Prostate gland (tissue), 2 donors: Measurements from ENCODE around the gene FBXO17.

Experiments
- CTCF ChIP-seq, 4 experiments: fragments of 200-600 bp in 2 of 4; fragments of 450-650 bp in 2 of 4; sonication (generic) in 2 of 4; IDR thresholded peaks; 1 replicate in 3 of 4; 2 replicates in 1 of 4; pipeline ENCODE4 v1.5.1; 2016 to 2019; ENCODE audit warnings: antibody characterized with exemption in 4 of 4, mild to moderate bottlenecking in 2 of 4, moderate library complexity in 2 of 4
- POLR2A ChIP-seq: fragments of 450-650 bp; IDR thresholded peaks from one replicate; pipeline ENCODE4 v1.6.1; 2016; ENCODE audit warnings: antibody characterized with exemption, mild to moderate bottlenecking
- POLR2AphosphoS5 ChIP-seq: sonication (generic); formaldehyde crosslinking; IDR thresholded peaks from one replicate; pipeline ENCODE4 v1.6.1; 2017; ENCODE audit warnings: antibody characterized with exemption

GRCh38 chr19:38928391-38929001 lies 47.0 kb downstream of the FBXO17 start:
- no peak for TF ChIP-seq CTCF (IDR thresholded peaks at IDR 0.05)
- no peak for TF ChIP-seq POLR2AphosphoS5
- TF ChIP-seq POLR2A, result no peak
